H1 (cell line): ENCODE results near the gene IL26. TPM values are rescaled to one million over a fixed set of nuclear protein-coding genes. Genes with fewer than 3 reads are reported as not detected.

ENCODE experiments used
- CTCF ChIA-PET: fragments of 300-600 bp; sonication (Branson Sonifier 250); formaldehyde crosslinking; loops from one replicate; lab custom pipeline; 2021; ENCODE audit not compliant: partially characterized antibody; lab: Charles Lee
- POLR2A ChIA-PET: fragments of 300-600 bp; sonication (Branson Sonifier 250); formaldehyde crosslinking; loops from one replicate; lab custom pipeline; 2021; ENCODE audit warnings: inconsistent platforms; ENCODE audit not compliant: partially characterized antibody; lab: Charles Lee
- DNase-seq, 2 experiments: peaks; one replicate each; pipeline versions ENCODE4 v3.0.0 to v3.0.0-alpha.2; 2010 to 2022; ENCODE audit warnings: low spot score in 2 of 2, low read depth in 1 of 2, mixed read lengths in 1 of 2
- FAIRE-seq: peaks from 2 replicates; lab custom pipeline; 2011; peaks lifted over from hg19 to GRCh38; lab: Jason Lieb, UNC
- H2AFZ ChIP-seq: 2 replicates; pipeline ENCODE4 v1.8.1; 2012; ENCODE audit warnings: low read length, inconsistent platforms
- H2AK5ac ChIP-seq: 2 replicates; pipeline ENCODE4 v1.6.1; 2013; ENCODE audit warnings: low read depth, low read length
- H2BK120ac ChIP-seq: replicated peaks from 2 replicates; pipeline ENCODE3; 2013; ENCODE audit warnings: low read depth, low read length, inconsistent platforms
- H2BK12ac ChIP-seq: 2 replicates; pipeline ENCODE4 v1.6.1; 2013; ENCODE audit warnings: low read depth, low read length
- H2BK15ac ChIP-seq: 2 replicates; pipeline ENCODE4 v1.6.1; 2013; ENCODE audit warnings: low read length
- H2BK20ac ChIP-seq: 2 replicates; pipeline ENCODE4 v1.6.1; 2013; ENCODE audit warnings: low read length
- H2BK5ac ChIP-seq: 2 replicates; pipeline ENCODE4 v1.6.1; 2013; ENCODE audit warnings: low read depth, low read length
- H3K14ac ChIP-seq: 2 replicates; pipeline ENCODE4 v1.6.1; 2013; ENCODE audit warnings: inconsistent platforms; ENCODE audit not compliant: insufficient read length
- H3K18ac ChIP-seq: 2 replicates; pipeline ENCODE4 v1.6.1; 2013; ENCODE audit warnings: low read length; ENCODE audit errors: extremely low read depth
- H3K23ac ChIP-seq: 2 replicates; pipeline ENCODE4 v1.6.1; 2013; ENCODE audit warnings: inconsistent platforms; ENCODE audit not compliant: insufficient read length
- H3K23me2 ChIP-seq: 2 replicates; pipeline ENCODE4 v1.6.1; 2013; ENCODE audit warnings: low read depth, low read length
- H3K27ac ChIP-seq: 2 replicates; pipeline ENCODE4 v1.6.1; 2011; ENCODE audit warnings: low read depth, low read length, inconsistent platforms
- H3K27me3 ChIP-seq, 4 experiments: replicated peaks in 1 of 4; 1 replicate in 1 of 4; 2 replicates in 3 of 4; pipeline versions ENCODE4 v1.6.1 to v1.8.1; 2011 to 2013; ENCODE audit warnings: low read length in 3 of 4, mild to moderate bottlenecking in 3 of 4, inconsistent platforms in 2 of 4, mixed read lengths in 2 of 4, moderate library complexity in 1 of 4; ENCODE audit not compliant: control insufficient read depth in 3 of 4, insufficient read depth in 3 of 4; ENCODE audit errors: extremely low read depth in 1 of 4
- H3K36me3 ChIP-seq, 4 experiments: 2 replicates each; pipeline versions ENCODE4 v1.6.1 to v1.8.1; 2011 to 2013; ENCODE audit warnings: mild to moderate bottlenecking in 4 of 4, low read length in 3 of 4, moderate library complexity in 2 of 4, control low read depth in 1 of 4, inconsistent platforms in 1 of 4; ENCODE audit not compliant: insufficient read depth in 4 of 4, control insufficient read depth in 2 of 4
- H3K4ac ChIP-seq: replicated peaks from 2 replicates; pipeline ENCODE3; 2013; ENCODE audit warnings: low read length, low read depth, mixed read lengths, inconsistent platforms; ENCODE audit not compliant: insufficient read length
- H3K4me1 ChIP-seq, 4 experiments: replicated peaks in 1 of 4; 1 replicate in 1 of 4; 2 replicates in 3 of 4; pipeline versions ENCODE4 v1.6.1 to v1.8.1; 2011 to 2013; ENCODE audit warnings: low read length in 3 of 4, inconsistent platforms in 2 of 4, mixed read lengths in 1 of 4; ENCODE audit not compliant: insufficient read depth in 4 of 4, control insufficient read depth in 3 of 4
- H3K4me2 ChIP-seq, 2 experiments: 2 replicates each; pipeline versions ENCODE4 v1.6.1 to v1.8.1; 2011 to 2013; ENCODE audit warnings: low read depth in 2 of 2, low read length in 2 of 2, control low read depth in 1 of 2, inconsistent platforms in 1 of 2, mild to moderate bottlenecking in 1 of 2; ENCODE audit not compliant: insufficient read depth in 1 of 2
- H3K4me3 ChIP-seq, 4 experiments: fragments of 200-600, 300-600 bp in 1 of 4; sonication (generic), shearing (Covaris generic), sonication (Bioruptor Twin) in 1 of 4; 2 replicates each; pipeline versions ENCODE4 v1.5.1 to v1.8.1; 2011 to 2016; ENCODE audit warnings: low read length in 4 of 4, low read depth in 3 of 4, control low read depth in 2 of 4, inconsistent platforms in 2 of 4, mild to moderate bottlenecking in 2 of 4, mixed read lengths in 1 of 4, moderate library complexity in 1 of 4; ENCODE audit not compliant: insufficient read depth in 2 of 4; ENCODE audit errors: extremely low read depth in 1 of 4
- H3K56ac ChIP-seq: replicated peaks from 2 replicates; pipeline ENCODE3; 2013; ENCODE audit warnings: low read depth, mild to moderate bottlenecking, mixed read lengths, low read length, inconsistent platforms; ENCODE audit not compliant: insufficient read length
- H3K79me1 ChIP-seq: 2 replicates; pipeline ENCODE4 v1.6.1; 2013; ENCODE audit warnings: low read depth, low read length, control low read depth
- H3K79me2 ChIP-seq, 2 experiments: 2 replicates each; pipeline versions ENCODE4 v1.6.1 to v1.8.1; 2012 to 2013; ENCODE audit warnings: low read length in 2 of 2, mild to moderate bottlenecking in 2 of 2, inconsistent platforms in 1 of 2; ENCODE audit not compliant: insufficient read depth in 2 of 2, control insufficient read depth in 1 of 2
- H3K9ac ChIP-seq, 4 experiments: replicated peaks in 1 of 4; 1 replicate in 1 of 4; 2 replicates in 3 of 4; pipeline versions ENCODE4 v1.6.1 to v1.8.1; 2011 to 2013; ENCODE audit warnings: low read depth in 3 of 4, low read length in 3 of 4, control low read depth in 2 of 4, mild to moderate bottlenecking in 2 of 4, moderate library complexity in 2 of 4, inconsistent platforms in 1 of 4; ENCODE audit errors: extremely low read depth in 1 of 4
- H3K9me3 ChIP-seq, 2 experiments: 2 replicates each; pipeline versions ENCODE4 v1.6.1 to v1.8.1; 2012 to 2013; ENCODE audit warnings: mild to moderate bottlenecking in 2 of 2, moderate library complexity in 2 of 2, control low read depth in 1 of 2, inconsistent platforms in 1 of 2, low read depth in 1 of 2, low read length in 1 of 2, mixed read lengths in 1 of 2; ENCODE audit not compliant: insufficient read depth in 2 of 2
- H4K20me1 ChIP-seq, 2 experiments: replicated peaks in 1 of 2; 2 replicates each; pipeline versions ENCODE3 to v1.8.1; 2011 to 2013; ENCODE audit warnings: inconsistent platforms in 2 of 2, low read length in 2 of 2, mild to moderate bottlenecking in 1 of 2; ENCODE audit not compliant: insufficient read depth in 2 of 2, control insufficient read depth in 1 of 2
- H4K5ac ChIP-seq: 2 replicates; pipeline ENCODE4 v1.6.1; 2013; ENCODE audit warnings: low read length, low read depth, mixed read lengths, inconsistent platforms; ENCODE audit not compliant: insufficient read length
- H4K8ac ChIP-seq: 2 replicates; pipeline ENCODE4 v1.8.0; 2013; ENCODE audit warnings: mild to moderate bottlenecking, moderate library complexity, low read length, inconsistent platforms; ENCODE audit not compliant: insufficient read depth; ENCODE audit errors: extremely low read depth
- H4K91ac ChIP-seq: replicated peaks from 2 replicates; pipeline ENCODE3; 2013; ENCODE audit warnings: low read length, mixed read lengths, inconsistent platforms; ENCODE audit not compliant: insufficient read length
- BRCA1 ChIP-seq: IDR thresholded peaks from 2 replicates; pipeline ENCODE4 v1.6.1; 2012; ENCODE audit warnings: low read depth, low read length, improper control_type of control experiment
- CBX8 ChIP-seq: fragments of 300-800, 300-1000 bp; sonication (generic); IDR thresholded peaks from 2 replicates; pipeline ENCODE4 v1.7.1; 2016; ENCODE audit warnings: low read depth, low read length, borderline replicate concordance
- TAF1 ChIP-seq: IDR thresholded peaks from 2 replicates; pipeline ENCODE4 v1.6.1; 2011; ENCODE audit warnings: mild to moderate bottlenecking, low read depth, low read length
- TCF12 ChIP-seq: IDR thresholded peaks from 2 replicates; pipeline ENCODE4 v1.6.1; 2011; ENCODE audit warnings: low read depth, mild to moderate bottlenecking, low read length
- WGBS, 2 experiments: shearing (Covaris generic) in 1 of 2; methylation state at CpG; one replicate each; pipeline versions ENCODE4 v1.1.6 to v1.1.7; 2013 to 2015; ENCODE audit warnings: low lambda C conversion rate in 2 of 2, mixed read lengths in 2 of 2, inconsistent platforms in 1 of 2, low coverage in 1 of 2, missing lambda C conversion rate in 1 of 2; ENCODE audit not compliant: insufficient replicate concordance in 2 of 2, insufficient coverage in 1 of 2, insufficient read length in 1 of 2; ENCODE audit errors: extremely low coverage in 1 of 2, missing lambda C conversion rate in 1 of 2; 5-methylcytosine and 5-hydroxymethylcytosine counted together
- polyA plus RNA-seq, 7 experiments: library from polyadenylated mRNA; depleted of rRNA in 3 of 7; stranded (reverse) in 5 of 7; unstranded in 2 of 7; fragments of >200 nt in 5 of 7; fragments of 200-250 nt in 2 of 7; gene quantifications; 1 replicate in 5 of 7; 2 replicates in 1 of 7; 4 replicates in 1 of 7; pipeline versions ENCODE4 v1.2.1 to v1.2.3, GENCODE V29; 2011 to 2013; ENCODE audit warnings: missing spikeins in 2 of 7, mixed read lengths in 2 of 7
- total RNA-seq: library from RNA; stranded (reverse); fragmentation: NEBNext Ultra II Directional; extraction: Animal tissue kit (Norgen Biotek cat#: 25700); gene quantifications from 2 replicates; pipeline ENCODE4 v1.2.1, GENCODE V29; 2021

Gene IL26
- total and polyA plus RNA-seq, 2 of the 8 experiments (the other 6 are each of a cell fraction or from before 2014, with no cell fraction given), result not detected

DNA sequence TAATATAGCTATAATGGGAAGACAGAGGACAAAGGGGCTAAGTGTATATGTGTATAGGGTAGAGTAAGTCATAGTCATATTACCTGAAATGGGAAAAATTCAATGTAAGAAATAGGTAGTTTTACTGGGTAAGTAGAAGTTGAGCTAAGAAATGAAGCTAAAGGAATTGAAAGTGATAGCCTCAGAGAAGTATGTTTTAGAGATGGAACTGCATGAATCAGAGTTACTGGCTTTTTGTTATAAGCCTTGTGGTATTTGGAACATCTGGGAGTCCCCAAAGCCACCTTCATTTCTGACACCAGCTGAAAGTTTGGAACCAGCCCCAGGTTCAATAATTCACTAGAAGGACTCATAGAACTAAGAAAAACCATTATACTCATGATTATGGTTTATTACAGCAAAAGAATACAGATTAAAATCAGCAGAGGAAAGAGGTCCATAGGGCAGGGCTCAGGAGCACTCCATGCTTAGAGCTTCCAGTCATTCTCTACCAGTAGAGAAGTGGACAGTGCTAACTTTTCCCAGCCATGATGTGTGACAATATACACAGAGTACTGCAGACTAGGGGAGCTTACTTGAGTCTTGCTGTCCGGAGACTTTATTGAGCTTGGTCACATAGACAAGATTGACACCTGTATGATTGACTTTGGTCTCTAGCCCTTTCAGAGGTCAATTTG lies 56.3 kb downstream of the IL26 start:
- no peak overlapping the region for H3K18ac ChIP-seq
- no peak overlapping the region for H3K4ac ChIP-seq
- H3K14ac ChIP-seq, result no peak overlapping the region
- H3K4me1 ChIP-seq, result no peaks in the 10 kb centered on the region
- no peak overlapping the region for H3K56ac ChIP-seq
- no peak overlapping the region for H3K27ac ChIP-seq
- H2BK12ac ChIP-seq, result no peak overlapping the region
- no peaks in the 10 kb centered on the region for H3K79me1 ChIP-seq
- H4K20me1 ChIP-seq, result no peaks in the 10 kb centered on the region
- no peak overlapping the region for H3K23ac ChIP-seq
- no peak overlapping the region for H4K8ac ChIP-seq
- H2BK15ac ChIP-seq, result no peak overlapping the region
- no peaks in the 10 kb centered on the region for H3K27me3 ChIP-seq
- ChIA-PET POLR2A (no interaction called here), CTCF (interaction anchor here (0.5 to 2.8 kb wide), 2 partner anchors 11 to 985 kb away, joined by 3 to 10 read pairs; no protein-coding TSS in a partner anchor)
- H4K5ac ChIP-seq, result no peak overlapping the region
- no peaks in the 10 kb centered on the region for H3K9me3 ChIP-seq
- TF ChIP-seq TCF12 (no peak), CBX8 (no peak), TAF1 (no peak), BRCA1 (no peak)
- H3K23me2 ChIP-seq, result no peaks in the 10 kb centered on the region
- no peak overlapping the region for H2BK20ac ChIP-seq
- H2BK5ac ChIP-seq, result no peak overlapping the region
- WGBS, 2 experiments, result 92% methylated on average over 1 of the region's 1 CpG; no CpG with 5 or more reads in 1 of the 2 experiments
- no peak overlapping the region for H3K4me3 ChIP-seq
- no peak for DNase-seq
- no peaks in the 10 kb centered on the region for H3K36me3 ChIP-seq
- no peak overlapping the region for H2AK5ac ChIP-seq
- no peak overlapping the region for H2AFZ ChIP-seq
- no peaks in the 10 kb centered on the region for H3K79me2 ChIP-seq
- H4K91ac ChIP-seq, result no peak overlapping the region
- no peak overlapping the region for H3K4me2 ChIP-seq
- H3K9ac ChIP-seq, result no peak overlapping the region
- FAIRE-seq, result no peak
- H2BK120ac ChIP-seq, result no peak overlapping the region
